MM.1S (cell line): ENCODE data around the gene ESR2.
A peak's percentile ranks its signal among the peaks of the same experiment; 100 is the strongest.

Experiments
- DNase-seq: peaks from one replicate; pipeline ENCODE4 v3.0.0-alpha.2; 2015
- H2AFZ ChIP-seq: fragments of 300-600 bp; sonication (generic); 2 replicates; pipeline ENCODE4 v1.6.0; 2016; ENCODE audit warnings: antibody characterized with exemption, low read length
- H3F3A ChIP-seq: fragments of 300-600 bp; sonication (generic); 2 replicates; pipeline ENCODE4 v1.6.1; 2016; ENCODE audit warnings: mild to moderate bottlenecking, antibody characterized with exemption, low read length, moderate library complexity, mixed read lengths; ENCODE audit not compliant: insufficient read depth
- H3K27ac ChIP-seq: fragments of 300-600 bp; sonication (generic); 2 replicates; pipeline ENCODE4 v1.5.1; 2016; ENCODE audit warnings: mild to moderate bottlenecking, low read length
- H3K27me3 ChIP-seq: fragments of 300-600 bp; sonication (generic); replicated peaks from 2 replicates; pipeline ENCODE4 v1.6.0; 2016; ENCODE audit warnings: low read length; ENCODE audit not compliant: insufficient read depth
- H3K36me3 ChIP-seq: fragments of 300-600 bp; sonication (generic); replicated peaks from 2 replicates; pipeline ENCODE4 v1.6.1; 2016; ENCODE audit warnings: mild to moderate bottlenecking, low read length, mixed read lengths; ENCODE audit not compliant: insufficient read depth
- H3K4me1 ChIP-seq: fragments of 300-600 bp; sonication (generic); 2 replicates; pipeline ENCODE4 v1.6.1; 2016; ENCODE audit warnings: low read length, mixed read lengths
- H3K4me2 ChIP-seq: fragments of 300-600 bp; sonication (generic); 2 replicates; pipeline ENCODE4 v1.6.0; 2016; ENCODE audit warnings: low read depth, low read length
- H3K4me3 ChIP-seq: fragments of 300-600 bp; sonication (generic); 2 replicates; pipeline ENCODE4 v1.5.1; 2016; ENCODE audit warnings: low read length, mixed read lengths
- H3K79me2 ChIP-seq: fragments of 300-600 bp; sonication (generic); 2 replicates; pipeline ENCODE4 v1.6.1; 2016; ENCODE audit warnings: mixed run types, low read length, mixed read lengths
- H3K9ac ChIP-seq: fragments of 300-600 bp; sonication (generic); 2 replicates; pipeline ENCODE4 v1.6.1; 2016; ENCODE audit warnings: low read length, mixed read lengths
- H3K9me2 ChIP-seq: fragments of 300-600 bp; sonication (generic); replicated peaks from 2 replicates; pipeline ENCODE4 v1.6.1; 2016; ENCODE audit warnings: mild to moderate bottlenecking, low read length, mixed read lengths; ENCODE audit not compliant: insufficient read depth
- H3K9me3 ChIP-seq: fragments of 300-600 bp; sonication (generic); replicated peaks from 2 replicates; pipeline ENCODE4 v1.6.1; 2016; ENCODE audit warnings: mild to moderate bottlenecking, low read length, mixed read lengths; ENCODE audit not compliant: insufficient read depth
- H4K20me1 ChIP-seq: fragments of 300-600 bp; sonication (generic); 2 replicates; pipeline ENCODE4 v1.6.1; 2016; ENCODE audit warnings: mild to moderate bottlenecking, low read length, moderate library complexity, mixed read lengths; ENCODE audit not compliant: insufficient read depth
- EZH2 ChIP-seq: fragments of 300-600 bp; sonication (generic); optimal IDR thresholded peaks from 2 replicates; pipeline ENCODE3; 2017; ENCODE audit warnings: low read depth, mild to moderate bottlenecking, antibody characterized with exemption, low read length, mixed read lengths
- EZH2phosphoT487 ChIP-seq: fragments of 300-600 bp; sonication (generic); IDR thresholded peaks from 2 replicates; pipeline ENCODE4 v1.6.1; 2018; ENCODE audit warnings: antibody characterized with exemption, low read length
- TF ChIP-seq, protein P1 (sequence below): fragments of 300-600 bp; sonication (generic); IDR thresholded peaks from 2 replicates; pipeline ENCODE4 v1.5.1; 2016; ENCODE audit warnings: antibody characterized with exemption, low read length, mixed read lengths

The ESR2 gene

DNA sequence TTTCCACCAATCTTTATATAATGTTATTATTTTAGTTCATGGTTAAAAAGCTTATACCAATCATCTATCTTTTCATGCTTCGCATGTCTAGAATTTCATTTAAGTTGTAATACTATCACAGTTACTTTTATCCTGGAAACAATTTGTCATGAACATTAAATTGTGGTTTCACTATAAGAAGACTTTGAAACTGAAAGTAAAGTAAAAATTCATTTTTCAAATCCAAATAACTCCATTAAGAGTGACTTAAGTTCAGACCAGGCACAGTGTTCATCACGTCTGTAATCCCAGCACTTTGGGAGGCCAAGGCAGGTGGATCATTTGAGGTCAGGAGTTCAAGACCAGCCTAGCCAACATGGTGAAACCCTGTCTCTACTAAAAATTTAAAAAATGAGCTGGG lies 12.4 kb downstream of the ESR2 start:
- H3K36me3 ChIP-seq, result no peaks in the 10 kb centered on the region
- no peaks in the 10 kb centered on the region for H3K4me1 ChIP-seq
- TF ChIP-seq EZH2phosphoT487, result no peak
- no peak for TF ChIP-seq EZH2
- TF ChIP-seq, protein P1, sequence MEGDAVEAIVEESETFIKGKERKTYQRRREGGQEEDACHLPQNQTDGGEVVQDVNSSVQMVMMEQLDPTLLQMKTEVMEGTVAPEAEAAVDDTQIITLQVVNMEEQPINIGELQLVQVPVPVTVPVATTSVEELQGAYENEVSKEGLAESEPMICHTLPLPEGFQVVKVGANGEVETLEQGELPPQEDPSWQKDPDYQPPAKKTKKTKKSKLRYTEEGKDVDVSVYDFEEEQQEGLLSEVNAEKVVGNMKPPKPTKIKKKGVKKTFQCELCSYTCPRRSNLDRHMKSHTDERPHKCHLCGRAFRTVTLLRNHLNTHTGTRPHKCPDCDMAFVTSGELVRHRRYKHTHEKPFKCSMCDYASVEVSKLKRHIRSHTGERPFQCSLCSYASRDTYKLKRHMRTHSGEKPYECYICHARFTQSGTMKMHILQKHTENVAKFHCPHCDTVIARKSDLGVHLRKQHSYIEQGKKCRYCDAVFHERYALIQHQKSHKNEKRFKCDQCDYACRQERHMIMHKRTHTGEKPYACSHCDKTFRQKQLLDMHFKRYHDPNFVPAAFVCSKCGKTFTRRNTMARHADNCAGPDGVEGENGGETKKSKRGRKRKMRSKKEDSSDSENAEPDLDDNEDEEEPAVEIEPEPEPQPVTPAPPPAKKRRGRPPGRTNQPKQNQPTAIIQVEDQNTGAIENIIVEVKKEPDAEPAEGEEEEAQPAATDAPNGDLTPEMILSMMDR, result no peak
- no peak overlapping the region for H3K9ac ChIP-seq
- H3F3A ChIP-seq, result no peaks in the 10 kb centered on the region
- H2AFZ ChIP-seq, result no peak overlapping the region
- no peak overlapping the region for H3K27ac ChIP-seq
- no peaks in the 10 kb centered on the region for H3K9me3 ChIP-seq
- no peaks in the 10 kb centered on the region for H4K20me1 ChIP-seq
- H3K4me3 ChIP-seq, result no peak overlapping the region
- H3K79me2 ChIP-seq, result no peaks in the 10 kb centered on the region
- no peak overlapping the region for H3K4me2 ChIP-seq
- no peaks in the 10 kb centered on the region for H3K27me3 ChIP-seq
- no peaks in the 10 kb centered on the region for H3K9me2 ChIP-seq
- peak; percentile 22 for DNase-seq

DNA sequence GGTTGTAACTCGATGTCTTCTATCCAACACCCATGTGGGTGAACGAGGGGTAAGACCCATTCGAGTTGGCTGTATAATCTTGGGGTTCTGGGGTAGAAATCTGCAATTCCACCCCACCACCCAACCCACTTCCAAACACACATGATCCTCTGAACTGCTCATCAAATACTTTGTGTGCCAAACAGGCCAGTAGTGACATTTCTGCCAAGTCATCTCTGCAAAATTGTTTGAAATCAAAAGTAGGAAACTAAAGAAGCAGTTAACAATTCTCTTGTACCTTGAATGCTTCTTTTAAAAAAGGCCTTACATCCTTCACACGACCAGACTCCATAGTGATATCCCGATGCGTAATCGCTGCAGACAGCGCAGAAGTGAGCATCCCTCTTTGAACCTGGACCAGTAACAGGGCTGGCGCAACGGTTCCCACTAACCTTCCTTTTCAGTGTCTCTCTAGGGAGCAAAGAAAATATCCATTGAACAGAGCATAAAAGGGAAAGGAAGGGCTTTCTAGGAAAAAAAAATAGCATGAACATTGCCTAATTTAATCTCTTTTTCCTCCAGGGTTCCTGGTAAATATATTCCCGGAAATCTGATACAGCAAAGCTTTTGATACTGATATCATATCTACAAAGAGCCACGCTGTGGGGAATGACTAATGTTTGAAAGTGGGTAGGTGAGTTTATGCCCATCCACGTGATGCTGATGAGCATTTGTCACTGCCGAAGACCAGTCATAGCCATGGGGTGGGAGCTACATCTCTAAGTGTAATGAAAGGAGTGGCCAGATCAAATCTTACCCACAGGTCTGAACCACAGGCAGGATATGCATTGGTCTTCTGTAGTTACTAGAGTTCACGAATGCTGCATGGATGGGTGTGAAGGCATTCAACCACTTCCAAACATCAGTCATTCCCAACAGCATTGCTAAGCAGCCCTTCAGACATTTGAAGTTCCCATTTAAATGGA lies 14.2 kb downstream of the ESR2 start:
- H3K36me3 ChIP-seq, result no peaks in the 10 kb centered on the region
- H3K27ac ChIP-seq, result no peak overlapping the region
- TF ChIP-seq EZH2phosphoT487 (no peak), EZH2 (no peak)
- TF ChIP-seq, protein P1, result no peak
- no peaks in the 10 kb centered on the region for H3F3A ChIP-seq
- no peaks in the 10 kb centered on the region for H3K27me3 ChIP-seq
- no peak overlapping the region for H2AFZ ChIP-seq
- H3K4me3 ChIP-seq, result no peak overlapping the region
- H3K9me3 ChIP-seq, result no peaks in the 10 kb centered on the region
- no peak overlapping the region for H3K4me2 ChIP-seq
- no peaks in the 10 kb centered on the region for H3K9me2 ChIP-seq
- H4K20me1 ChIP-seq, result no peaks in the 10 kb centered on the region
- H3K9ac ChIP-seq, result no peak overlapping the region
- no peak for DNase-seq
- H3K79me2 ChIP-seq, result no peaks in the 10 kb centered on the region
- no peaks in the 10 kb centered on the region for H3K4me1 ChIP-seq

DNA sequence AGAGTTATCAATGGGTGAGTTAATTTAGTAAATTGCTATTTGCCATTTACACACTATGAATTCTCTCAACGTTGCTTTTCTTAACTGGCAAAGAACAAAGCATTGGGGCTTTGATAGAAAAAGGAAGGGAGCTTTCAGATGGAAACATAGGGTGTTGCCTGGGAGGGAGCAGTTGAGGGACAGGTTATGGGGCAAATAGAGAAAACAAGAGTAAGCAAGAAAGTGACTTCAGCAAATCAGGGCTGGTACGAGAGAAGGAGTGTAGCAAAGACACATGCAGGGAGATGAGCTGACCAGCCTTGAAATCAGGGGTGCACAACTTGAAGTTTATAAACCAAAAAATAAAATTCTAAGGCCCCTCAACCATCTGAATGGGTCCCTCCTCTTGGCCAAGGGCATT lies 15.7 kb downstream of the ESR2 start:
- no peaks in the 10 kb centered on the region for H3K36me3 ChIP-seq
- no peak overlapping the region for H3K9ac ChIP-seq
- no peaks in the 10 kb centered on the region for H4K20me1 ChIP-seq
- no peak overlapping the region for H2AFZ ChIP-seq
- no peaks in the 10 kb centered on the region for H3K9me2 ChIP-seq
- H3F3A ChIP-seq, result no peaks in the 10 kb centered on the region
- no peak overlapping the region for H3K27ac ChIP-seq
- H3K4me2 ChIP-seq, result no peak overlapping the region
- H3K9me3 ChIP-seq, result no peaks in the 10 kb centered on the region
- no peaks in the 10 kb centered on the region for H3K27me3 ChIP-seq
- H3K79me2 ChIP-seq, result no peaks in the 10 kb centered on the region
- DNase-seq, result no peak
- no peaks in the 10 kb centered on the region for H3K4me1 ChIP-seq
- TF ChIP-seq EZH2phosphoT487 (no peak), EZH2 (no peak)
- TF ChIP-seq, protein P1, result no peak
- no peak overlapping the region for H3K4me3 ChIP-seq
